22Rv1 (cell line): Measurements from ENCODE around the gene SENP6.

Experiments used
- H3K27ac ChIP-seq: fragments of 450-650 bp; 2 replicates; pipeline ENCODE4 v1.5.1; 2017
- CTCF ChIP-seq: fragments of 450-650 bp; IDR thresholded peaks from 2 replicates; pipeline ENCODE4 v1.5.1; 2017; ENCODE audit warnings: mild to moderate bottlenecking
- ZFX ChIP-seq: fragments of 450-650 bp; IDR thresholded peaks from 2 replicates; pipeline ENCODE4 v1.6.1; 2017; ENCODE audit warnings: antibody characterized with exemption, borderline replicate concordance

SENP6 gene

GRCh38 chr6:75602246-75603105 lies 796 bp downstream of the SENP6 start:
- no peak for TF ChIP-seq CTCF
- TF ChIP-seq ZFX, result no peak
- H3K27ac ChIP-seq, result peak overlapping the region; percentile 90

DNA sequence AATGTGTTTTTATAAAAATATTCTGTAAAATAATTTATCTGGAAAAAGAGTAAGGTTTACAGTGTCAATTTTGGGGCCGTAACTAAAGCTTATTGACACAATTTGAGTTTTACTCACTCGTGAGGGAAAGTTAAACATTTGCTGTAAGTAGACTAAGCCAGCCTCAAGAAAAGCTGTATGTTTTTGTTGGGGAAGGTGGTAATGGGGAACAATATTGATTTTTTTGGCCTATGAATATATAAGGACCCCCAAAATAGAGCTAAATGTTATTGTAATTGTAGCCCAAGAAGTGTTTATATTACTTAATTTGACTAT lies 1.4 kb downstream of the SENP6 start:
- TF ChIP-seq ZFX, result no peak
- no peak for TF ChIP-seq CTCF
- H3K27ac ChIP-seq, result peak overlapping the region; percentile 90

DNA sequence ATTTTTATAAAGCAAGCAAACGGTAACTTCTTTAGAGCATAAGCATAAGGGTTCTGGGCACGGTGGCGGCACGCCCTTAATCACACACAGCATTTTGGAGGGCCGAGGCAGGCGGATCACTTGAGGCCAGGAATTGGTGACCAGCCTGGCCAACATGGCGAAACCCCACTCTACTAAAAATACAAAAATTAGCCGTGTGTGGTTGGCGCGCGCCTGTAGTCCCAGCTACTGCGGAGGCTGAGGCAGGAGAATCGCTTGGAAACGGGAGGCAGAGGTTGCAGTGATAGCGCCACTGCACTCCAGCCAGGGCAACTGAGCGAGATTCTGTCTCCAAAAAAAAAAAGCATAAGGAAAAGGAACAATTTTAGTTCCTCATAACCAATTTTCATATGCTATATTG lies 2.6 kb downstream of the SENP6 start:
- no peak for TF ChIP-seq CTCF
- no peak for TF ChIP-seq ZFX
- no peak overlapping the region for H3K27ac ChIP-seq

- TF ChIP-seq ZFX (no peak), CTCF (no peak)
- no peak overlapping the region for H3K27ac ChIP-seq
Observed at GRCh38 chr6:75605635-75606034, 4.0 kb downstream of the SENP6 start.

- TF ChIP-seq CTCF (no peak), ZFX (no peak)
- no peak overlapping the region for H3K27ac ChIP-seq
Observed at GRCh38 chr6:75608304-75608703, 6.6 kb downstream of the SENP6 start.

DNA sequence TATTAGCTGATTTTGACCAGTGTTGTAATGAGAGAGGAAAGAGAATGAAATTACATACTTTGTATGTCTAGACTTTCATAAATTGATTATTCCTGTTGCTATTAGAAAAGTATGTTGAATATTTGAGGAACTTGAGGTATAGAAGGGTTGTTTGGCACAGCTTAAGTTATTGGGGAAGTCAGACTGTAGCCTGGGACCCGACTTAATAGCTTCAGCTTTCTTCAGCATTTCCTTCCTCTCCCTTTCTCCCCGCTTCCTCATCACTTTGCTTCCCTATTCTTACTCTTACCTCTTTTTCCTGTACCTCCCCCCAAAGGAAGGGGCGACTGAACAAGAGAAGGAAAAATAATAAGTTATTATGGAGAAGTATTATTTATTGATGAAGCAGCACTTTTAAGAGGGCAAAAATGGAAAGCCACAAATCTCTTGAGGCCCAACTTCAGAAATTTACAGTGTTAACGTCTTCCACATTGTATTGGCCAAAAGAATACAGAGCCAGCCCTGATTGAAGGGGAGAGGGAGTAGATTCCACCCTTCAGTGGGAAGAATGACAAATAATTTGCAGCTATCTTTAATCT lies 7.4 kb downstream of the SENP6 start:
- TF ChIP-seq ZFX (no peak), CTCF (no peak)
- no peak overlapping the region for H3K27ac ChIP-seq
